HG03565 (cell line): ENCODE results near the gene ASTN2.

ENCODE experiments used
- ATAC-seq: cut with Tn5 transposase; IDR thresholded peaks from one replicate; pipeline ENCODE4 v1.9.1; 2021; ENCODE audit warnings: mild to moderate bottlenecking, moderate library complexity; ENCODE audit not compliant: unreplicated experiment

The ASTN2 gene

GRCh38 chr9:116380496-116380995 is 1034.3 kb downstream of the ASTN2 start:
- no peak for ATAC-seq

- no peak for ATAC-seq
These were observed 1035.0 kb downstream of the ASTN2 start for GRCh38 chr9:116379821-116380220.

DNA sequence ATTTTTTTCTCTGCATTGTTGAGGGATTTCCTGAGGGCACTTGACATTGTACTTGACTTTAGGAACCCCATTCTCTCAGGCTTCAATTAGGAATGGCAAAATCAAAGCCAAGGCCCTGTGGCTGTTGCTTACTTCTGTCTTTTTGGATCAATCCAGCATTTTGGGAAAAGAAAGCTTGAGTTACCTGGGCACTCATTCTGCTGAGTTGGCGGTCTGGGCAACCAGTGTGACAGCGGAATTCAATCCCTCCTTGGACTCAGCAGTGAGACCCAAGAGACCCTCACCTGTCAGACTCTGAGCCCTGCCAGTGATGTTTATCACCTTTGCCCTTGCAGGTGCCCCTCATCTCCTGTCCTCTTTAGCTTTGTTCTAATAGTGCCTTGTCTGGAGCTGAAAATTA is 1036.0 kb downstream of the ASTN2 start:
- ATAC-seq: no peak

GRCh38 chr9:116377179-116377798 is 1037.6 kb downstream of the ASTN2 start:
- ATAC-seq: no peak
